Neural cell (in vitro differentiated cells): ENCODE data around the gene ABHD12.

Experiments used
- CTCF ChIP-seq: fragments of 450-650 bp; IDR thresholded peaks from 2 replicates; pipeline ENCODE4 v1.5.1; 2014; ENCODE audit warnings: antibody characterized with exemption, mild to moderate bottlenecking, moderate library complexity; ENCODE audit not compliant: poor library complexity, severe bottlenecking
- EP300 ChIP-seq: fragments of 450-650 bp; conservative IDR thresholded peaks from 2 replicates; pipeline ENCODE4 v1.6.1; 2014; ENCODE audit warnings: antibody characterized with exemption, mild to moderate bottlenecking, moderate library complexity; ENCODE audit not compliant: poor library complexity, severe bottlenecking
- EZH2 ChIP-seq: fragments of 200-600, 300-800 bp; shearing (Covaris generic), sonication (generic); IDR thresholded peaks from 2 replicates; pipeline ENCODE4 v1.6.1; 2014; ENCODE audit warnings: antibody characterized with exemption, low read length, borderline replicate concordance, mild to moderate bottlenecking; ENCODE audit not compliant: insufficient read depth, poor library complexity, severe bottlenecking
- MXI1 ChIP-seq: fragments of 450-650 bp; conservative IDR thresholded peaks from 2 replicates; pipeline ENCODE4 v1.6.1; 2014; ENCODE audit warnings: antibody characterized with exemption, mild to moderate bottlenecking; ENCODE audit not compliant: poor library complexity, severe bottlenecking
- POLR2AphosphoS5 ChIP-seq: IDR thresholded peaks from 2 replicates; pipeline ENCODE4 v1.6.1; 2012
- REST ChIP-seq: IDR thresholded peaks from 2 replicates; pipeline ENCODE4 v1.6.1; 2012; ENCODE audit warnings: borderline replicate concordance
- SMC3 ChIP-seq: fragments of 450-650 bp; conservative IDR thresholded peaks from 2 replicates; pipeline ENCODE4 v1.6.1; 2014; ENCODE audit warnings: antibody characterized with exemption, mild to moderate bottlenecking, moderate library complexity; ENCODE audit not compliant: poor library complexity
- TAF1 ChIP-seq: IDR thresholded peaks from 2 replicates; pipeline ENCODE4 v1.6.1; 2012; ENCODE audit warnings: low read depth

- TF ChIP-seq EZH2 (no peak), CTCF (no peak), POLR2AphosphoS5 (no peak), REST (no peak), MXI1 (no peak), TAF1 (no peak), EP300 (no peak), SMC3 (no peak)
Observed at GRCh38 chr20:25378189-25378883, 12.3 kb downstream of the ABHD12 start.
